ENCODE measurements around the gene ADAR.

ADAR gene

GRCh38 chr1:154541231-154541630, 66.8 kb downstream of the ADAR start:
- Histone ChIP-seq H3K36me3 (no peaks in the 10 kb centered on the region), H3K4me1 (peaks cover 0 to 11% (median 0%) of the 10 kb centered on the region in 10 experiments; a peak in 1 of 20 replicates), H3K27me3 (no peaks in the 10 kb centered on the region), H3K4me2 (no peak overlapping the region), H3K27ac (no peak overlapping the region), H3K9me3 (replicated peaks in 1 of 11) (no peaks in the 10 kb centered on the region), H4K20me1 (no peaks in the 10 kb centered on the region), H3K9ac (no peak overlapping the region), H3K4me3 (no peak overlapping the region)
- TF ChIP-seq Cebpa-rat (IDR thresholded peaks at IDR 0.05) = no peak

GRCh38 chr1:154539486-154540483, 68.2 kb downstream of the ADAR start:
- no peaks in the 10 kb centered on the region for H4K20me1 ChIP-seq
- no peak overlapping the region for H3K4me2 ChIP-seq
- H3K27me3 ChIP-seq = no peaks in the 10 kb centered on the region
- peaks cover 0 to 11% (median 0%) of the 10 kb centered on the region in 10 experiments; a peak in 1 of 20 replicates for H3K4me1 ChIP-seq
- no peak overlapping the region for H3K4me3 ChIP-seq
- TF ChIP-seq Cebpa-rat (IDR thresholded peaks at IDR 0.05) = no peak
- H3K36me3 ChIP-seq = no peaks in the 10 kb centered on the region
- no peak overlapping the region for H3K9ac ChIP-seq
- H3K27ac ChIP-seq = no peak overlapping the region
- H3K9me3 ChIP-seq (replicated peaks in 1 of 11) = no peaks in the 10 kb centered on the region

- Histone ChIP-seq H3K27me3 (no peaks in the 10 kb centered on the region), H3K9me3 (replicated peaks in 1 of 11) (peaks cover 0 to 9% (median 4%) of the 10 kb centered on the region in 11 experiments; a peak in 5 of 22 replicates), H3K4me2 (no peak overlapping the region), H3K9ac (no peak overlapping the region), H3K36me3 (no peaks in the 10 kb centered on the region), H3K27ac (no peak overlapping the region), H3K4me1 (no peaks in the 10 kb centered on the region), H3K4me3 (no peak overlapping the region), H4K20me1 (no peaks in the 10 kb centered on the region)
- no peak for TF ChIP-seq Cebpa-rat (IDR thresholded peaks at IDR 0.05)
Measured at GRCh38 chr1:154536570-154536969, 71.4 kb downstream of the ADAR start.

- Histone ChIP-seq H3K4me1 (no peaks in the 10 kb centered on the region), H3K4me2 (no peak overlapping the region), H3K27ac (no peak overlapping the region), H3K9ac (no peak overlapping the region), H3K4me3 (no peak overlapping the region), H3K36me3 (no peaks in the 10 kb centered on the region), H3K9me3 (replicated peaks in 1 of 11) (peaks cover 0 to 17% (median 7%) of the 10 kb centered on the region in 11 experiments; a peak in 7 of 22 replicates), H3K27me3 (no peaks in the 10 kb centered on the region), H4K20me1 (no peaks in the 10 kb centered on the region)
- no peak for TF ChIP-seq Cebpa-rat (IDR thresholded peaks at IDR 0.05)
Measured at GRCh38 chr1:154533952-154534844, 73.8 kb downstream of the ADAR start.
